Type B pancreatic cell (in vitro differentiated cells): ENCODE measurements around the gene CXCL10. TPM values are rescaled to one million over a fixed set of nuclear protein-coding genes. Genes with fewer than 3 reads are reported as not detected.
"Not testable (repeated sequence)": the region's sequence is repeated elsewhere in the genome, so short reads cannot be mapped to it uniquely, and the experiment has no call there.

Source experiments
- DNase-seq: peaks from one replicate; pipeline ENCODE4 v3.0.0; 2021; ENCODE audit warnings: mixed read lengths; ENCODE audit not compliant: unreplicated experiment; ENCODE audit errors: extremely low spot score
- H3K27ac Mint-ChIP-seq: 2 replicates; pipeline ENCODE4 v1.8.0; 2021; ENCODE audit warnings: mild to moderate bottlenecking, mixed read lengths
- H3K27me3 Mint-ChIP-seq: 2 replicates; pipeline ENCODE4 v1.8.0; 2021; ENCODE audit warnings: mixed read lengths
- H3K36me3 Mint-ChIP-seq: 2 replicates; pipeline ENCODE4 v1.8.0; 2021; ENCODE audit warnings: mixed read lengths
- H3K4me1 Mint-ChIP-seq: one replicate; pipeline ENCODE4 v1.8.0; 2021; ENCODE audit warnings: mixed read lengths; ENCODE audit not compliant: unreplicated experiment
- H3K4me3 Mint-ChIP-seq: 2 replicates; pipeline ENCODE4 v1.8.0; 2021; ENCODE audit warnings: mild to moderate bottlenecking, mixed read lengths
- H3K9me3 Mint-ChIP-seq: 2 replicates; pipeline ENCODE4 v1.8.0; 2021; ENCODE audit warnings: mixed read lengths
- CTCF ChIP-seq: fragments of 200-600 bp; sonication (generic); conservative IDR thresholded peaks from 2 replicates; pipeline ENCODE4 v1.5.0; 2021; ENCODE audit warnings: antibody characterized with exemption, mild to moderate bottlenecking
- total RNA-seq: library from RNA; stranded (reverse); gene quantifications from 2 replicates; pipeline ENCODE4 v1.2.1, GENCODE V29; 2021; ENCODE audit warnings: low replicate concordance

CXCL10 gene
- total RNA-seq, 1 donor from 2014 or later = 0.60 TPM

GRCh38 chr4:76055016-76055415 lies 31.7 kb upstream of the CXCL10 start:
- no peak for TF ChIP-seq CTCF
- H3K4me3 Mint-ChIP-seq = no peak overlapping the region
- H3K4me1 Mint-ChIP-seq = peaks cover 21% of the 10 kb centered on the region
- H3K9me3 Mint-ChIP-seq = no peaks in the 10 kb centered on the region
- H3K27me3 Mint-ChIP-seq = peaks cover 16% of the 10 kb centered on the region
- DNase-seq = no peak
- no peak overlapping the region for H3K27ac Mint-ChIP-seq
- no peaks in the 10 kb centered on the region for H3K36me3 Mint-ChIP-seq

- no peak for DNase-seq
- Mint-ChIP-seq H3K36me3 (no peaks in the 10 kb centered on the region), H3K4me1 (peaks cover 17% of the 10 kb centered on the region), H3K9me3 (no peaks in the 10 kb centered on the region), H3K27me3 (peaks cover 14% of the 10 kb centered on the region), H3K4me3 (no peak overlapping the region), H3K27ac (no peak overlapping the region)
- no peak for TF ChIP-seq CTCF
Observed at GRCh38 chr4:76053730-76054129, 30.4 kb upstream of the CXCL10 start.

GRCh38 chr4:76050560-76051050 lies 27.3 kb upstream of the CXCL10 start:
- not testable (repeated sequence) for H3K27me3 Mint-ChIP-seq, H3K27ac Mint-ChIP-seq, DNase-seq, H3K9me3 Mint-ChIP-seq, H3K4me3 Mint-ChIP-seq, H3K36me3 Mint-ChIP-seq
- peaks cover 13% of the 10 kb centered on the region for H3K4me1 Mint-ChIP-seq

GRCh38 chr4:76049860-76050416 lies 26.6 kb upstream of the CXCL10 start:
- H3K27me3 Mint-ChIP-seq, H3K36me3 Mint-ChIP-seq, H3K4me3 Mint-ChIP-seq, H3K27ac Mint-ChIP-seq, DNase-seq, H3K9me3 Mint-ChIP-seq, H3K4me1 Mint-ChIP-seq: not testable (repeated sequence)

- H3K4me1 Mint-ChIP-seq, H3K9me3 Mint-ChIP-seq, DNase-seq, H3K27me3 Mint-ChIP-seq, H3K4me3 Mint-ChIP-seq, H3K36me3 Mint-ChIP-seq, H3K27ac Mint-ChIP-seq: not testable (repeated sequence)
Observed at GRCh38 chr4:76044686-76045085, 21.4 kb upstream of the CXCL10 start.

- DNase-seq, H3K9me3 Mint-ChIP-seq, H3K36me3 Mint-ChIP-seq, H3K4me3 Mint-ChIP-seq, H3K27ac Mint-ChIP-seq, H3K4me1 Mint-ChIP-seq, H3K27me3 Mint-ChIP-seq: not testable (repeated sequence)
Observed at GRCh38 chr4:76043306-76043705, 20.0 kb upstream of the CXCL10 start.

GRCh38 chr4:76042241-76042998 lies 19.1 kb upstream of the CXCL10 start:
- not testable (repeated sequence) for H3K4me3 Mint-ChIP-seq, H3K9me3 Mint-ChIP-seq, H3K27me3 Mint-ChIP-seq, H3K27ac Mint-ChIP-seq, H3K4me1 Mint-ChIP-seq, H3K36me3 Mint-ChIP-seq, DNase-seq

GRCh38 chr4:76036855-76037254 lies 13.6 kb upstream of the CXCL10 start:
- H3K4me3 Mint-ChIP-seq = no peak overlapping the region
- no peaks in the 10 kb centered on the region for H3K36me3 Mint-ChIP-seq
- peaks cover 4% of the 10 kb centered on the region for H3K27me3 Mint-ChIP-seq
- no peak for TF ChIP-seq CTCF
- no peak overlapping the region for H3K27ac Mint-ChIP-seq
- H3K4me1 Mint-ChIP-seq = no peaks in the 10 kb centered on the region
- H3K9me3 Mint-ChIP-seq = no peaks in the 10 kb centered on the region
- DNase-seq = no peak
